GM13977 (cell line): Measurements from ENCODE around the gene PSTPIP2.
"Not testable (repeated sequence)": the region's sequence is repeated elsewhere in the genome, so short reads cannot be mapped to it uniquely, and the experiment has no call there.

Experiments
- DNase-seq: peaks from one replicate; pipeline ENCODE4 v3.0.0; 2012; ENCODE audit warnings: low spot score
- in situ Hi-C: fragments of 300-500 bp; cut with MboI; formaldehyde crosslinking; loops from one replicate; pipeline ENCODE4 v1.12.0; 2022; ENCODE audit warnings: low sequenced_read_pairs, low pct_unique_long_range_greater_than_20kb, mixed read lengths, inconsistent platforms; ENCODE audit not compliant: unreplicated experiment
- TF ChIP-seq, protein P1 (sequence below): IDR thresholded peaks from 2 replicates; pipeline ENCODE4 v1.5.1; 2012; ENCODE audit warnings: mild to moderate bottlenecking, control low read depth; ENCODE audit not compliant: insufficient read depth; ENCODE audit errors: extremely low read depth, missing control alignments

Gene PSTPIP2

GRCh38 chr18:45962866-45963265 is 109.2 kb downstream of the PSTPIP2 start:
- no peak for DNase-seq
- in situ Hi-C loops: no loop called here
- TF ChIP-seq, protein P1, sequence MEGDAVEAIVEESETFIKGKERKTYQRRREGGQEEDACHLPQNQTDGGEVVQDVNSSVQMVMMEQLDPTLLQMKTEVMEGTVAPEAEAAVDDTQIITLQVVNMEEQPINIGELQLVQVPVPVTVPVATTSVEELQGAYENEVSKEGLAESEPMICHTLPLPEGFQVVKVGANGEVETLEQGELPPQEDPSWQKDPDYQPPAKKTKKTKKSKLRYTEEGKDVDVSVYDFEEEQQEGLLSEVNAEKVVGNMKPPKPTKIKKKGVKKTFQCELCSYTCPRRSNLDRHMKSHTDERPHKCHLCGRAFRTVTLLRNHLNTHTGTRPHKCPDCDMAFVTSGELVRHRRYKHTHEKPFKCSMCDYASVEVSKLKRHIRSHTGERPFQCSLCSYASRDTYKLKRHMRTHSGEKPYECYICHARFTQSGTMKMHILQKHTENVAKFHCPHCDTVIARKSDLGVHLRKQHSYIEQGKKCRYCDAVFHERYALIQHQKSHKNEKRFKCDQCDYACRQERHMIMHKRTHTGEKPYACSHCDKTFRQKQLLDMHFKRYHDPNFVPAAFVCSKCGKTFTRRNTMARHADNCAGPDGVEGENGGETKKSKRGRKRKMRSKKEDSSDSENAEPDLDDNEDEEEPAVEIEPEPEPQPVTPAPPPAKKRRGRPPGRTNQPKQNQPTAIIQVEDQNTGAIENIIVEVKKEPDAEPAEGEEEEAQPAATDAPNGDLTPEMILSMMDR: no peak

DNA sequence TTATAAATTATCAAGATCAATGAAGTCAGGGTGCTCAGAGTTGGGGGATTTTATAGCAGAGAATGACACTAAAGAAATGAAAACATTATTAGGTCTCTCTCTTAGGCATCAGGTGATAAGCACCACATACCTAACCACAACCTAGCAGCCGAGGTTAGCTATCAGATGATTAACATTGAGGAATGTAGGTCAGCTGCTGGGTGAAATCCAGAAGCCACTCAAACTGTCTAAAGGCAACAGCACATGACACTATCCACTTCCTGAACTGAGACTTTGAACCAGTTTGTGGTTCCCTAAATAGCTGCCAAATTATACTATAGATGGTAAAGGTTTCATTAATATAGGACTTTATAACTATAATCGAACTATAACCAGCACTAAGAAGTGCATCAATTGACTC is 109.6 kb downstream of the PSTPIP2 start:
- no peak for DNase-seq
- in situ Hi-C loops: no loop called here
- TF ChIP-seq, protein P1: no peak

GRCh38 chr18:45959484-45959883 is 112.6 kb downstream of the PSTPIP2 start:
- DNase-seq, in situ Hi-C loops: not testable (repeated sequence)

GRCh38 chr18:45958730-45959129 is 113.3 kb downstream of the PSTPIP2 start:
- in situ Hi-C loops: no loop called here
- TF ChIP-seq, protein P1: no peak
- DNase-seq: no peak

DNA sequence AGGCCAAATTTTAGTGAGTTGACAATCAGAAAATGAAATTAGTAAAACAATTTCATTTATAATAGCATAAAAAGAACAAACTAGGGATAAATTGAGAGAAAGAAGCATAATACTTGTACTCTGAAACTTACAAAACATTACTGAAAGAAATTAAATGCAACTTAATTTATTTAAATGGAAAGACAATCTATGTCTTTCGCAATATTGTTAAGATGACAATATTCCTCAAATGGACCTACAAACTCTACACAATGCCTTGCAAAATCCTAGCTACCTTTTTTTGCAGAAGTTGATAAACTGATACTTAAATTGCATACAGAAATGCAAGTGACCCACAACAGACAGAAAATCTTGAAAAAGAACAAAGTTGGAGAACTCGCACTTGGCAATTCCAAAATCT is 114.0 kb downstream of the PSTPIP2 start:
- TF ChIP-seq, protein P1: no peak
- no peak for DNase-seq
- in situ Hi-C loops: no loop called here

- in situ Hi-C loops: no loop called here
- TF ChIP-seq, protein P1: no peak
- no peak for DNase-seq
These were observed 115.0 kb downstream of the PSTPIP2 start for GRCh38 chr18:45957100-45957499.

GRCh38 chr18:45954070-45954934 is 117.8 kb downstream of the PSTPIP2 start:
- in situ Hi-C loops: no loop called here
- TF ChIP-seq, protein P1: no peak
- DNase-seq: no peak
